GM12878 (cell line): ENCODE data around the gene ZMYND10. TPM values are rescaled to one million over a fixed set of nuclear protein-coding genes. Genes with fewer than 3 reads are reported as not detected.

Experiments
- ATAC-seq: fragments of 200-7000 bp; cut with Tn5 transposase; 3 replicates; pipeline ENCODE4 v1.9.1; 2020; ENCODE audit warnings: mild to moderate bottlenecking, moderate library complexity
- BruUV-seq: library from RNA; stranded (reverse); fragments of 400-500 nt; replicated peaks from 2 replicates; lab custom pipeline; 2021; lab: Mats Ljungman, UMichigan
- CTCF ChIA-PET: fragments of 300-600 bp; sonication (Branson Sonifier 250); formaldehyde crosslinking; extraction: SDS; loops from one replicate; lab custom pipeline; 2021; ENCODE audit warnings: inconsistent platforms; lab: Yijun Ruan, JAX
- POLR2A ChIA-PET: fragments of 350-600 bp; formaldehyde crosslinking; extraction: SDS; loops from one replicate; lab custom pipeline; 2021; ENCODE audit warnings: inconsistent platforms; lab: Charles Lee
- RAD21 ChIA-PET: fragments of 300-600 bp; sonication (Branson Sonifier 250); formaldehyde crosslinking; loops from one replicate; lab custom pipeline; 2023; ENCODE audit warnings: antibody characterized with exemption; ENCODE audit not compliant: unreplicated experiment; lab: Charles Lee
- SMC1A ChIA-PET: fragments of 300-600 bp; sonication (Branson Sonifier 250); formaldehyde crosslinking; loops from one replicate; lab custom pipeline; 2023; ENCODE audit not compliant: unreplicated experiment, uncharacterized antibody; lab: Charles Lee
- DNase-seq: peaks from one replicate; pipeline ENCODE4 v3.0.0-alpha.2; 2011; ENCODE audit warnings: low read depth, low spot score
- FAIRE-seq: peaks from 3 replicates; lab custom pipeline; 2011; peaks lifted over from hg19 to GRCh38; lab: Jason Lieb, UNC
- H2AFZ ChIP-seq: 2 replicates; pipeline ENCODE4 v1.6.0; 2011; ENCODE audit warnings: low read depth, low read length, control low read depth; ENCODE audit not compliant: control insufficient read depth
- H3K27ac ChIP-seq: 2 replicates; pipeline ENCODE4 v1.5.1; 2011; ENCODE audit warnings: control low read depth; ENCODE audit not compliant: control insufficient read depth, insufficient read depth
- H3K27me3 ChIP-seq, 2 experiments: replicated peaks in 1 of 2; 2 replicates each; pipeline versions ENCODE4 v1.6.0 to v1.6.1; 2011; ENCODE audit warnings: low read length in 1 of 2; ENCODE audit not compliant: control insufficient read depth in 2 of 2, insufficient read depth in 2 of 2
- H3K36me3 ChIP-seq, 2 experiments: 2 replicates each; pipeline ENCODE4 v1.5.1; 2011; ENCODE audit warnings: low read length in 1 of 2; ENCODE audit not compliant: control insufficient read depth in 2 of 2, insufficient read depth in 2 of 2
- H3K4me1 ChIP-seq: 2 replicates; pipeline ENCODE4 v1.6.1; 2011; ENCODE audit warnings: mild to moderate bottlenecking, low read length, moderate library complexity, mixed read lengths; ENCODE audit not compliant: control insufficient read depth, insufficient read depth
- H3K4me2 ChIP-seq: 2 replicates; pipeline ENCODE4 v1.6.0; 2011; ENCODE audit warnings: control low read depth; ENCODE audit not compliant: control insufficient read depth, insufficient read depth
- H3K4me3 ChIP-seq: fragments of 200-600 bp; sonication (generic); 2 replicates; pipeline ENCODE4 v1.5.1; 2016
- H3K79me2 ChIP-seq: 2 replicates; pipeline ENCODE4 v1.6.0; 2011; ENCODE audit warnings: low read length; ENCODE audit not compliant: control insufficient read depth, insufficient read depth
- H3K9ac ChIP-seq: 2 replicates; pipeline ENCODE4 v1.8.0; 2011; ENCODE audit warnings: low read length, control low read depth, mixed read lengths; ENCODE audit not compliant: control insufficient read depth, insufficient read depth
- H3K9me3 ChIP-seq: replicated peaks from 3 replicates; pipeline ENCODE4 v1.5.1; 2011; ENCODE audit warnings: mild to moderate bottlenecking, low read length; ENCODE audit not compliant: control insufficient read depth, insufficient read depth
- H4K20me1 ChIP-seq: 2 replicates; pipeline ENCODE4 v1.6.0; 2011; ENCODE audit not compliant: control insufficient read depth, insufficient read depth
- ATF7 ChIP-seq: fragments of 450-650 bp; IDR thresholded peaks from 2 replicates; pipeline ENCODE4 v1.6.1; 2016; ENCODE audit warnings: low read depth, mild to moderate bottlenecking
- GABPA ChIP-seq: IDR thresholded peaks from 2 replicates; pipeline ENCODE4 v1.6.1; 2014; ENCODE audit warnings: antibody characterized with exemption, low read depth, mild to moderate bottlenecking, inconsistent platforms
- JUNB ChIP-seq: IDR thresholded peaks from 2 replicates; pipeline ENCODE4 v1.6.1; 2016; ENCODE audit warnings: antibody characterized with exemption, mild to moderate bottlenecking
- NFYB ChIP-seq: IDR thresholded peaks from 2 replicates; pipeline ENCODE4 v1.6.1; 2011; ENCODE audit warnings: low read depth, mild to moderate bottlenecking, low read length, improper control_type of control experiment, moderate library complexity; ENCODE audit not compliant: insufficient read depth
- NR2C1 ChIP-seq: fragments of 450-650 bp; IDR thresholded peaks from 2 replicates; pipeline ENCODE4 v1.6.1; 2017; ENCODE audit warnings: antibody characterized with exemption, mild to moderate bottlenecking, moderate library complexity
- NR2C2 ChIP-seq: IDR thresholded peaks from 2 replicates; pipeline ENCODE4 v1.6.1; 2011; ENCODE audit warnings: borderline replicate concordance, low read depth; ENCODE audit not compliant: control insufficient read depth, insufficient read length
- POU2F2 ChIP-seq: IDR thresholded peaks from 3 replicates; pipeline ENCODE4 v1.6.1; 2011; ENCODE audit warnings: low read depth, mild to moderate bottlenecking, low read length, borderline replicate concordance
- RAD21 ChIP-seq: IDR thresholded peaks from 2 replicates; pipeline ENCODE4 v1.6.1; 2011; ENCODE audit warnings: mild to moderate bottlenecking, low read depth, low read length, moderate library complexity; ENCODE audit not compliant: insufficient read depth
- RB1 ChIP-seq: fragments of 450-650 bp; formaldehyde crosslinking; IDR thresholded peaks from 2 replicates; pipeline ENCODE4 v1.6.1; 2017; ENCODE audit warnings: mild to moderate bottlenecking, borderline replicate concordance
- RELA ChIP-seq: fragments of 450-650 bp; IDR thresholded peaks from 2 replicates; pipeline ENCODE4 v1.8.0; 2014; ENCODE audit warnings: borderline replicate concordance; ENCODE audit not compliant: partially characterized antibody
- RELB ChIP-seq: fragments of 450-650 bp; IDR thresholded peaks from 2 replicates; pipeline ENCODE4 v1.6.1; 2017; ENCODE audit warnings: low read depth, mild to moderate bottlenecking, moderate library complexity
- TCF7 ChIP-seq: IDR thresholded peaks from 2 replicates; pipeline ENCODE4 v1.6.1; 2014; ENCODE audit warnings: antibody characterized with exemption, borderline replicate concordance
- ZZZ3 ChIP-seq: IDR thresholded peaks from 2 replicates; pipeline ENCODE4 v1.6.1; 2011; ENCODE audit warnings: low read depth; ENCODE audit not compliant: control insufficient read depth, insufficient read length
- WGBS: methylation state at CpG from one replicate; pipeline ENCODE4 v1.1.6; 2016; ENCODE audit warnings: low lambda C conversion rate; ENCODE audit not compliant: insufficient replicate concordance, insufficient coverage; ENCODE audit errors: missing lambda C conversion rate; 5-methylcytosine and 5-hydroxymethylcytosine counted together
- in situ Hi-C: fragments of 300-500 bp; cut with MboI; formaldehyde crosslinking; loops from 9 replicates; pipeline ENCODE4 v1.14.3; 2018; ENCODE audit warnings: mixed read lengths
- intact Hi-C: fragments of 100-400 bp; cut with micrococcal nuclease; formaldehyde crosslinking; loops from one replicate; pipeline ENCODE4 v1.14.2; 2022; ENCODE audit not compliant: unreplicated experiment
- polyA plus RNA-seq, 11 experiments: library from polyadenylated mRNA; depleted of rRNA in 4 of 11; unstranded in 6 of 11; stranded (reverse) in 5 of 11; fragments of >200 nt; fragmentation: Nextera tagmentation in 4 of 11; fragmentation: Illumina TruSeq in 1 of 11; extraction: Ambion mirVana in 4 of 11; extraction: Trizol in 1 of 11; gene quantifications; 1 replicate in 1 of 11; 2 replicates in 10 of 11; pipeline versions ENCODE4 v1.2.1 to v1.2.3, GENCODE V29; 2011 to 2016; ENCODE audit warnings: inconsistent platforms in 2 of 11, missing spikeins in 2 of 11, low read depth in 1 of 11
- total RNA-seq, 4 experiments: library from RNA; depleted of rRNA in 3 of 4; stranded (reverse); fragments of >200 nt in 3 of 4; fragmentation: Illumina TruSeq in 1 of 4; extraction: Trizol in 1 of 4; gene quantifications; 2 replicates each; pipeline versions ENCODE4 v1.2.1 to v1.2.3, GENCODE V29; 2013 to 2021
- TF ChIP-seq, protein P1 (sequence below): IDR thresholded peaks from 2 replicates; pipeline ENCODE4 v1.6.1; 2011; ENCODE audit warnings: borderline replicate concordance, low read depth, mild to moderate bottlenecking, moderate library complexity, mixed read lengths, low read length; ENCODE audit not compliant: insufficient read depth; ENCODE audit errors: extremely low read length

Gene ZMYND10
- total and polyA plus RNA-seq, 10 of the 15 experiments (the other 5 are each of a cell fraction or from before 2014, with no cell fraction given) = 0.11 to 1.0 (median 0.37) TPM

DNA sequence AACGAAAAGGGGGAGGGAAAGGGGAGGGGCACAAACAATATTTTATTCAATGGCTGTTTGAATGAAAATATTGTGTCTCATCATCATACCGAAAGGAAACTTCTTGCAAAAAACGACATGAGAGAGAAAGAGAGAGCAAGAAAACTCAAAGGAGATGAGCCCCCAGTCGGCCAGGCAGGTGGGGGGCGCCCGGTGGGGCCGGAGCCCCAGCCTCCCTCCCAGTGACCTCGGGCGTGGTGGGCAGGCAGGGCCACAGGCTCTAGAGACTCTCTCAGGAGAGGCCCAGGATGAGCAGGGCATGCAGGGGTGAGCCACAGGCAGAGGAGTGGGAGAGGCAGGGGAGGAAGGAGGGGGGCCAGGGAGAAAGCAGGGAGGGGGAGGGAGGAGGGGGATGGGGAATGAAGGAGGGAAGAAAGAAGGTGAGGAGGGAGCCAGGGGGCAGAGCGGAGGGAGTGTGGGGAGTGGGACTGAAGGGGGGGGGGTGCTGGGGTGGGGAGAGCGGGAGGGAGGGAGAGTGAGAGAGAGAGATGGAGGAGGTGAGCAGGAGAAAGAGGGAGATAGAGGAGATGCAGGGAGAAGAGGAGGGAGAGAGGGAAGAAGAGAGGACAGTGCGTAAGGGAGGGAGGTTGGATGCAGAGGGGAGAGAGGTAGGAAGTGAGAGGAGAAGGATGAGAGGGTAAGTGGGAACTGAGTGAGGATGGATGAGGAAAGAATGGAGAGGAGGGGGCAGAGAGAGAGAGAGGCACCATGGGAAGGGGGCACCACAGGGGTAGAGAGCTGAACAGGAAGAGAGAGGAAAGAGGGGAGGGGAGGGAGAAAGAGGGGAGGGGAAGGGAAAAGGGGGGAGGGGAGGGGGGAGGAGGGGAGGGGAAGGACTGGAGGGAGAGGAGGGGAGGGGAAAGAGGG is 27.9 kb upstream of the ZMYND10 start:
- Histone ChIP-seq H3K4me3 (no peak overlapping the region), H3K9ac (no peak overlapping the region), H3K27ac (no peak overlapping the region), H3K36me3 (no peaks in the 10 kb centered on the region), H3K4me1 (no peaks in the 10 kb centered on the region), H3K79me2 (no peaks in the 10 kb centered on the region), H3K9me3 (no peaks in the 10 kb centered on the region), H2AFZ (no peak overlapping the region), H4K20me1 (no peaks in the 10 kb centered on the region), H3K27me3 (no peaks in the 10 kb centered on the region; a peak in 2 of 4 replicates), H3K4me2 (no peak overlapping the region)
- DNase-seq (no peak), FAIRE-seq (no peak), ATAC-seq (no peak)
- no peak for TF ChIP-seq ZZZ3
- CTCF ChIA-PET = no interaction called here
- 17% methylated on average over 10 of the region's 12 CpGs for WGBS
- POLR2A ChIA-PET = no interaction called here
- in situ Hi-C loops (no loop called here), intact Hi-C loops (no loop called here)
- SMC1A ChIA-PET = no interaction called here
- RAD21 ChIA-PET = no interaction called here
- no TSS peak for BruUV-seq

- Histone ChIP-seq H2AFZ (no peak overlapping the region), H3K9me3 (no peaks in the 10 kb centered on the region), H3K27ac (no peak overlapping the region), H3K79me2 (no peaks in the 10 kb centered on the region), H3K27me3 (no peaks in the 10 kb centered on the region; a peak in 2 of 4 replicates), H3K4me2 (no peak overlapping the region), H3K9ac (no peak overlapping the region), H4K20me1 (no peaks in the 10 kb centered on the region), H3K4me3 (no peak overlapping the region), H3K4me1 (no peaks in the 10 kb centered on the region), H3K36me3 (no peaks in the 10 kb centered on the region)
- in situ Hi-C loops (no loop called here), intact Hi-C loops (no loop called here)
- no peak for DNase-seq
- no peak for FAIRE-seq
- RAD21 ChIA-PET = no interaction called here
- no peak; the same call in 2 of the 3 replicates for ATAC-seq
- CTCF ChIA-PET = no interaction called here
- POLR2A ChIA-PET = no interaction called here
- WGBS = 20% methylated on average over 8 of the region's 8 CpGs
- SMC1A ChIA-PET = no interaction called here
- BruUV-seq = no TSS peak
- TF ChIP-seq NR2C2 (no peak), GABPA (no peak), RELB (no peak), TCF7 (no peak), NFYB (no peak), RELA (no peak), NR2C1 (no peak), ATF7 (no peak), JUNB (no peak), POU2F2 (no peak), RB1 (no peak), RAD21 (no peak)
- TF ChIP-seq, protein P1, sequence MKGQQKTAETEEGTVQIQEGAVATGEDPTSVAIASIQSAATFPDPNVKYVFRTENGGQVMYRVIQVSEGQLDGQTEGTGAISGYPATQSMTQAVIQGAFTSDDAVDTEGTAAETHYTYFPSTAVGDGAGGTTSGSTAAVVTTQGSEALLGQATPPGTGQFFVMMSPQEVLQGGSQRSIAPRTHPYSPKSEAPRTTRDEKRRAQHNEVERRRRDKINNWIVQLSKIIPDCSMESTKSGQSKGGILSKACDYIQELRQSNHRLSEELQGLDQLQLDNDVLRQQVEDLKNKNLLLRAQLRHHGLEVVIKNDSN = no peak
Measured at GRCh38 chr3:50372349-50372748, 26.8 kb upstream of the ZMYND10 start.
